H1 (cell line): ENCODE measurements around the gene LRP8. TPM values are rescaled to one million over a fixed set of nuclear protein-coding genes. Genes with fewer than 3 reads are reported as not detected.

Experiments used
- CTCF ChIA-PET: fragments of 300-600 bp; sonication (Branson Sonifier 250); formaldehyde crosslinking; loops from one replicate; lab custom pipeline; 2021; ENCODE audit not compliant: partially characterized antibody; lab: Charles Lee
- POLR2A ChIA-PET: fragments of 300-600 bp; sonication (Branson Sonifier 250); formaldehyde crosslinking; loops from one replicate; lab custom pipeline; 2021; ENCODE audit warnings: inconsistent platforms; ENCODE audit not compliant: partially characterized antibody; lab: Charles Lee
- DNase-seq, 2 experiments: peaks; one replicate each; pipeline versions ENCODE4 v3.0.0 to v3.0.0-alpha.2; 2010 to 2022; ENCODE audit warnings: low spot score in 2 of 2, low read depth in 1 of 2, mixed read lengths in 1 of 2
- FAIRE-seq: peaks from 2 replicates; lab custom pipeline; 2011; peaks lifted over from hg19 to GRCh38; lab: Jason Lieb, UNC
- H2AFZ ChIP-seq: 2 replicates; pipeline ENCODE4 v1.8.1; 2012; ENCODE audit warnings: low read length, inconsistent platforms
- H2AK5ac ChIP-seq: 2 replicates; pipeline ENCODE4 v1.6.1; 2013; ENCODE audit warnings: low read depth, low read length
- H2BK120ac ChIP-seq: replicated peaks from 2 replicates; pipeline ENCODE3; 2013; ENCODE audit warnings: low read depth, low read length, inconsistent platforms
- H2BK12ac ChIP-seq: 2 replicates; pipeline ENCODE4 v1.6.1; 2013; ENCODE audit warnings: low read depth, low read length
- H2BK15ac ChIP-seq: 2 replicates; pipeline ENCODE4 v1.6.1; 2013; ENCODE audit warnings: low read length
- H2BK20ac ChIP-seq: 2 replicates; pipeline ENCODE4 v1.6.1; 2013; ENCODE audit warnings: low read length
- H2BK5ac ChIP-seq: 2 replicates; pipeline ENCODE4 v1.6.1; 2013; ENCODE audit warnings: low read depth, low read length
- H3K14ac ChIP-seq: 2 replicates; pipeline ENCODE4 v1.6.1; 2013; ENCODE audit warnings: inconsistent platforms; ENCODE audit not compliant: insufficient read length
- H3K18ac ChIP-seq: 2 replicates; pipeline ENCODE4 v1.6.1; 2013; ENCODE audit warnings: low read length; ENCODE audit errors: extremely low read depth
- H3K23ac ChIP-seq: 2 replicates; pipeline ENCODE4 v1.6.1; 2013; ENCODE audit warnings: inconsistent platforms; ENCODE audit not compliant: insufficient read length
- H3K23me2 ChIP-seq: 2 replicates; pipeline ENCODE4 v1.6.1; 2013; ENCODE audit warnings: low read depth, low read length
- H3K27ac ChIP-seq: 2 replicates; pipeline ENCODE4 v1.6.1; 2011; ENCODE audit warnings: low read depth, low read length, inconsistent platforms
- H3K27me3 ChIP-seq, 4 experiments: replicated peaks in 1 of 4; 1 replicate in 1 of 4; 2 replicates in 3 of 4; pipeline versions ENCODE4 v1.6.1 to v1.8.1; 2011 to 2013; ENCODE audit warnings: low read length in 3 of 4, mild to moderate bottlenecking in 3 of 4, inconsistent platforms in 2 of 4, mixed read lengths in 2 of 4, moderate library complexity in 1 of 4; ENCODE audit not compliant: control insufficient read depth in 3 of 4, insufficient read depth in 3 of 4; ENCODE audit errors: extremely low read depth in 1 of 4
- H3K36me3 ChIP-seq, 4 experiments: 2 replicates each; pipeline versions ENCODE4 v1.6.1 to v1.8.1; 2011 to 2013; ENCODE audit warnings: mild to moderate bottlenecking in 4 of 4, low read length in 3 of 4, moderate library complexity in 2 of 4, control low read depth in 1 of 4, inconsistent platforms in 1 of 4; ENCODE audit not compliant: insufficient read depth in 4 of 4, control insufficient read depth in 2 of 4
- H3K4ac ChIP-seq: replicated peaks from 2 replicates; pipeline ENCODE3; 2013; ENCODE audit warnings: low read length, low read depth, mixed read lengths, inconsistent platforms; ENCODE audit not compliant: insufficient read length
- H3K4me1 ChIP-seq, 4 experiments: replicated peaks in 1 of 4; 1 replicate in 1 of 4; 2 replicates in 3 of 4; pipeline versions ENCODE4 v1.6.1 to v1.8.1; 2011 to 2013; ENCODE audit warnings: low read length in 3 of 4, inconsistent platforms in 2 of 4, mixed read lengths in 1 of 4; ENCODE audit not compliant: insufficient read depth in 4 of 4, control insufficient read depth in 3 of 4
- H3K4me2 ChIP-seq, 2 experiments: 2 replicates each; pipeline versions ENCODE4 v1.6.1 to v1.8.1; 2011 to 2013; ENCODE audit warnings: low read depth in 2 of 2, low read length in 2 of 2, control low read depth in 1 of 2, inconsistent platforms in 1 of 2, mild to moderate bottlenecking in 1 of 2; ENCODE audit not compliant: insufficient read depth in 1 of 2
- H3K4me3 ChIP-seq, 4 experiments: fragments of 200-600, 300-600 bp in 1 of 4; sonication (generic), shearing (Covaris generic), sonication (Bioruptor Twin) in 1 of 4; 2 replicates each; pipeline versions ENCODE4 v1.5.1 to v1.8.1; 2011 to 2016; ENCODE audit warnings: low read length in 4 of 4, low read depth in 3 of 4, control low read depth in 2 of 4, inconsistent platforms in 2 of 4, mild to moderate bottlenecking in 2 of 4, mixed read lengths in 1 of 4, moderate library complexity in 1 of 4; ENCODE audit not compliant: insufficient read depth in 2 of 4; ENCODE audit errors: extremely low read depth in 1 of 4
- H3K56ac ChIP-seq: replicated peaks from 2 replicates; pipeline ENCODE3; 2013; ENCODE audit warnings: low read depth, mild to moderate bottlenecking, mixed read lengths, low read length, inconsistent platforms; ENCODE audit not compliant: insufficient read length
- H3K79me1 ChIP-seq: 2 replicates; pipeline ENCODE4 v1.6.1; 2013; ENCODE audit warnings: low read depth, low read length, control low read depth
- H3K79me2 ChIP-seq, 2 experiments: 2 replicates each; pipeline versions ENCODE4 v1.6.1 to v1.8.1; 2012 to 2013; ENCODE audit warnings: low read length in 2 of 2, mild to moderate bottlenecking in 2 of 2, inconsistent platforms in 1 of 2; ENCODE audit not compliant: insufficient read depth in 2 of 2, control insufficient read depth in 1 of 2
- H3K9ac ChIP-seq, 4 experiments: replicated peaks in 1 of 4; 1 replicate in 1 of 4; 2 replicates in 3 of 4; pipeline versions ENCODE4 v1.6.1 to v1.8.1; 2011 to 2013; ENCODE audit warnings: low read depth in 3 of 4, low read length in 3 of 4, control low read depth in 2 of 4, mild to moderate bottlenecking in 2 of 4, moderate library complexity in 2 of 4, inconsistent platforms in 1 of 4; ENCODE audit errors: extremely low read depth in 1 of 4
- H3K9me3 ChIP-seq, 2 experiments: 2 replicates each; pipeline versions ENCODE4 v1.6.1 to v1.8.1; 2012 to 2013; ENCODE audit warnings: mild to moderate bottlenecking in 2 of 2, moderate library complexity in 2 of 2, control low read depth in 1 of 2, inconsistent platforms in 1 of 2, low read depth in 1 of 2, low read length in 1 of 2, mixed read lengths in 1 of 2; ENCODE audit not compliant: insufficient read depth in 2 of 2
- H4K20me1 ChIP-seq, 2 experiments: replicated peaks in 1 of 2; 2 replicates each; pipeline versions ENCODE3 to v1.8.1; 2011 to 2013; ENCODE audit warnings: inconsistent platforms in 2 of 2, low read length in 2 of 2, mild to moderate bottlenecking in 1 of 2; ENCODE audit not compliant: insufficient read depth in 2 of 2, control insufficient read depth in 1 of 2
- H4K5ac ChIP-seq: 2 replicates; pipeline ENCODE4 v1.6.1; 2013; ENCODE audit warnings: low read length, low read depth, mixed read lengths, inconsistent platforms; ENCODE audit not compliant: insufficient read length
- H4K8ac ChIP-seq: 2 replicates; pipeline ENCODE4 v1.8.0; 2013; ENCODE audit warnings: mild to moderate bottlenecking, moderate library complexity, low read length, inconsistent platforms; ENCODE audit not compliant: insufficient read depth; ENCODE audit errors: extremely low read depth
- H4K91ac ChIP-seq: replicated peaks from 2 replicates; pipeline ENCODE3; 2013; ENCODE audit warnings: low read length, mixed read lengths, inconsistent platforms; ENCODE audit not compliant: insufficient read length
- MAX ChIP-seq: IDR thresholded peaks from 2 replicates; pipeline ENCODE4 v1.6.1; 2012; ENCODE audit warnings: inconsistent platforms
- POLR2AphosphoS5 ChIP-seq: IDR thresholded peaks from 2 replicates; pipeline ENCODE4 v1.6.1; 2011; ENCODE audit warnings: low read depth, low read length
- WGBS, 2 experiments: shearing (Covaris generic) in 1 of 2; methylation state at CpG; one replicate each; pipeline versions ENCODE4 v1.1.6 to v1.1.7; 2013 to 2015; ENCODE audit warnings: low lambda C conversion rate in 2 of 2, mixed read lengths in 2 of 2, inconsistent platforms in 1 of 2, low coverage in 1 of 2, missing lambda C conversion rate in 1 of 2; ENCODE audit not compliant: insufficient replicate concordance in 2 of 2, insufficient coverage in 1 of 2, insufficient read length in 1 of 2; ENCODE audit errors: extremely low coverage in 1 of 2, missing lambda C conversion rate in 1 of 2; 5-methylcytosine and 5-hydroxymethylcytosine counted together
- polyA plus RNA-seq, 7 experiments: library from polyadenylated mRNA; depleted of rRNA in 3 of 7; stranded (reverse) in 5 of 7; unstranded in 2 of 7; fragments of >200 nt in 5 of 7; fragments of 200-250 nt in 2 of 7; gene quantifications; 1 replicate in 5 of 7; 2 replicates in 1 of 7; 4 replicates in 1 of 7; pipeline versions ENCODE4 v1.2.1 to v1.2.3, GENCODE V29; 2011 to 2013; ENCODE audit warnings: missing spikeins in 2 of 7, mixed read lengths in 2 of 7
- total RNA-seq: library from RNA; stranded (reverse); fragmentation: NEBNext Ultra II Directional; extraction: Animal tissue kit (Norgen Biotek cat#: 25700); gene quantifications from 2 replicates; pipeline ENCODE4 v1.2.1, GENCODE V29; 2021

Gene LRP8
- total and polyA plus RNA-seq, 2 of the 8 experiments (the other 6 are each of a cell fraction or from before 2014, with no cell fraction given): 63.2 to 66.4 TPM

GRCh38 chr1:53288002-53288789 is 39.7 kb downstream of the LRP8 start:
- Histone ChIP-seq H2BK20ac (no peak overlapping the region), H3K79me1 (peaks cover 12% of the 10 kb centered on the region; the same call in 1 of the 2 replicates)
- TF ChIP-seq POLR2AphosphoS5 (no peak), MAX (peak; percentile 79)
- TF ChIP-seq, all 59 proteins: peak for 1
- FAIRE-seq (no peak), DNase-seq (no peak)
- no peak overlapping the region for H4K5ac ChIP-seq
- no peak overlapping the region for H3K27ac ChIP-seq
- H2BK15ac ChIP-seq: no peak overlapping the region
- peaks cover 5 to 53% (median 19%) of the 10 kb centered on the region in 4 experiments; a peak in 7 of 8 replicates for H3K36me3 ChIP-seq
- no peaks in the 10 kb centered on the region; a peak in 1 of 4 replicates for H3K79me2 ChIP-seq
- H3K23me2 ChIP-seq: no peaks in the 10 kb centered on the region
- no peaks in the 10 kb centered on the region for H3K27me3 ChIP-seq
- H3K56ac ChIP-seq: no peak overlapping the region
- ChIA-PET CTCF (interaction anchor here (0.7 to 11.3 kb wide), 12 partner anchors 10 to 109 kb away, joined by 3 to 103 read pairs (median 4); no protein-coding TSS in a partner anchor), POLR2A (no interaction called here)
- H3K4me1 ChIP-seq: peaks cover 0 to 18% (median 2%) of the 10 kb centered on the region in 4 experiments; a peak in 3 of 7 replicates
- H3K4me3 ChIP-seq: no peak overlapping the region
- no peak overlapping the region for H2BK120ac ChIP-seq
- H3K14ac ChIP-seq: no peak overlapping the region
- H4K20me1 ChIP-seq: peaks cover 3 to 14% of the 10 kb centered on the region in 2 experiments
- no peak overlapping the region for H4K91ac ChIP-seq
- H3K9me3 ChIP-seq: no peaks in the 10 kb centered on the region
- 89% methylated on average over 17 of the region's 18 CpGs; no CpG with 5 or more reads in 1 of the 2 experiments for WGBS, 2 experiments
- no peak overlapping the region for H2BK12ac ChIP-seq
- H2AFZ ChIP-seq: no peak overlapping the region
- no peak overlapping the region for H2AK5ac ChIP-seq
- no peak overlapping the region for H4K8ac ChIP-seq
- H3K23ac ChIP-seq: no peak overlapping the region
- peak overlapping the region in 1 of 2 experiments; percentile 11; a peak in 1 of 4 replicates for H3K4me2 ChIP-seq
- H3K4ac ChIP-seq: no peak overlapping the region
- no peak overlapping the region for H2BK5ac ChIP-seq
- H3K18ac ChIP-seq: no peak overlapping the region
- H3K9ac ChIP-seq: peak overlapping the region in 1 of 4 experiments; percentile 34; a peak in 2 of 7 replicates
